H9 (cell line): ENCODE results near the gene SEMA3C. TPM values are rescaled to one million over a fixed set of nuclear protein-coding genes. Genes with fewer than 3 reads are reported as not detected.

Source experiments
- DNase-seq: peaks from one replicate; pipeline ENCODE4 v3.0.0-alpha.2; 2017
- H2AFZ ChIP-seq: one replicate; pipeline ENCODE4 v1.6.1; 2013; ENCODE audit warnings: mild to moderate bottlenecking, low read length, control low read depth, moderate library complexity
- H2AK5ac ChIP-seq: 2 replicates; pipeline ENCODE4 v1.6.1; 2013; ENCODE audit warnings: low read length, control low read depth, mixed read lengths; ENCODE audit not compliant: insufficient read length
- H2BK120ac ChIP-seq: one replicate; pipeline ENCODE4 v1.6.1; 2013; ENCODE audit warnings: low read depth, mild to moderate bottlenecking, low read length, control low read depth, inconsistent platforms; ENCODE audit not compliant: poor library complexity, severe bottlenecking
- H2BK12ac ChIP-seq: 2 replicates; pipeline ENCODE4 v1.6.1; 2013; ENCODE audit warnings: low read length, control low read depth, mixed read lengths, low read depth; ENCODE audit not compliant: insufficient read length
- H2BK15ac ChIP-seq: 2 replicates; pipeline ENCODE4 v1.6.1; 2013; ENCODE audit warnings: low read depth, low read length, control low read depth
- H2BK20ac ChIP-seq: one replicate; pipeline ENCODE4 v1.6.1; 2013; ENCODE audit warnings: low read depth, mild to moderate bottlenecking, low read length, control low read depth, inconsistent platforms; ENCODE audit not compliant: poor library complexity, severe bottlenecking
- H2BK5ac ChIP-seq: 2 replicates; pipeline ENCODE4 v1.6.1; 2013; ENCODE audit warnings: low read length, control low read depth, mixed read lengths; ENCODE audit not compliant: insufficient read length
- H3K14ac ChIP-seq: 2 replicates; pipeline ENCODE4 v1.6.1; 2013; ENCODE audit warnings: low read length, control low read depth; ENCODE audit not compliant: insufficient read depth
- H3K18ac ChIP-seq: 2 replicates; pipeline ENCODE4 v1.6.1; 2013; ENCODE audit warnings: low read depth, mild to moderate bottlenecking, mixed read lengths, low read length, control low read depth; ENCODE audit not compliant: insufficient read length
- H3K23ac ChIP-seq: 2 replicates; pipeline ENCODE4 v1.6.1; 2013; ENCODE audit warnings: low read length, control low read depth, mixed read lengths, low read depth; ENCODE audit not compliant: insufficient read length
- H3K23me2 ChIP-seq: 2 replicates; pipeline ENCODE4 v1.6.1; 2013; ENCODE audit warnings: low read depth, mild to moderate bottlenecking, mixed read lengths, low read length, control low read depth; ENCODE audit not compliant: insufficient read length, poor library complexity, severe bottlenecking
- H3K27ac ChIP-seq: 2 replicates; pipeline ENCODE4 v1.5.1; 2013; ENCODE audit warnings: low read length, control low read depth, mixed read lengths, low read depth; ENCODE audit not compliant: insufficient read length
- H3K27me3 ChIP-seq: 2 replicates; pipeline ENCODE4 v1.6.1; 2013; ENCODE audit warnings: low read length, control low read depth, inconsistent platforms; ENCODE audit not compliant: insufficient read depth
- H3K4ac ChIP-seq: 2 replicates; pipeline ENCODE4 v1.6.1; 2013; ENCODE audit warnings: low read depth, mild to moderate bottlenecking, control low read depth, inconsistent platforms, low read length, moderate library complexity
- H3K4me1 ChIP-seq: 2 replicates; pipeline ENCODE4 v1.6.1; 2013; ENCODE audit warnings: low read length, control low read depth, inconsistent platforms; ENCODE audit not compliant: insufficient read depth
- H3K4me2 ChIP-seq: 2 replicates; pipeline ENCODE4 v1.6.1; 2013; ENCODE audit warnings: low read length, control low read depth, mixed read lengths; ENCODE audit not compliant: insufficient read length, insufficient read depth
- H3K56ac ChIP-seq: 2 replicates; pipeline ENCODE4 v1.6.1; 2013; ENCODE audit warnings: low read depth, mild to moderate bottlenecking, mixed read lengths, low read length, control low read depth; ENCODE audit not compliant: insufficient read length
- H3K79me1 ChIP-seq: 2 replicates; pipeline ENCODE4 v1.6.1; 2013; ENCODE audit warnings: low read depth, mild to moderate bottlenecking, moderate library complexity, low read length, control low read depth, inconsistent platforms; ENCODE audit not compliant: insufficient read depth, poor library complexity, severe bottlenecking
- H3K79me2 ChIP-seq: 2 replicates; pipeline ENCODE4 v1.6.1; 2013; ENCODE audit warnings: low read length, control low read depth, inconsistent platforms; ENCODE audit not compliant: insufficient read depth
- H3K9ac ChIP-seq: 2 replicates; pipeline ENCODE4 v1.6.1; 2013; ENCODE audit warnings: low read length, control low read depth, mixed read lengths; ENCODE audit not compliant: insufficient read length; ENCODE audit errors: extremely low read depth
- H3K9me3 ChIP-seq: one replicate; pipeline ENCODE4 v1.6.1; 2013; ENCODE audit warnings: low read depth, low read length, inconsistent platforms; ENCODE audit not compliant: control insufficient read depth
- H3T11ph ChIP-seq: one replicate; pipeline ENCODE4 v1.6.1; 2013; ENCODE audit warnings: mild to moderate bottlenecking, low read length, control low read depth, inconsistent platforms
- H4K20me1 ChIP-seq: one replicate; pipeline ENCODE4 v1.6.1; 2013; ENCODE audit not compliant: control insufficient read depth, insufficient read length, insufficient read depth
- H4K5ac ChIP-seq: 2 replicates; pipeline ENCODE4 v1.6.1; 2013; ENCODE audit warnings: low read depth, mild to moderate bottlenecking, mixed read lengths, low read length, control low read depth; ENCODE audit not compliant: insufficient read length
- H4K8ac ChIP-seq: replicated peaks from 2 replicates; pipeline ENCODE4 v1.6.1; 2013; ENCODE audit warnings: low read length, control low read depth, mixed read lengths, low read depth; ENCODE audit not compliant: insufficient read length
- H4K91ac ChIP-seq: 2 replicates; pipeline ENCODE4 v1.6.1; 2013; ENCODE audit warnings: low read depth, mild to moderate bottlenecking, moderate library complexity, mixed read lengths, low read length, control low read depth; ENCODE audit not compliant: insufficient read length
- H3K27ac Mint-ChIP-seq, 3 experiments: 2 replicates in 2 of 3; 3 replicates in 1 of 3; pipeline ENCODE4 v1.8.0; 2020 to 2021; ENCODE audit warnings: mixed read lengths in 3 of 3, mild to moderate bottlenecking in 1 of 3, moderate library complexity in 1 of 3
- H3K27me3 Mint-ChIP-seq: 2 replicates; pipeline ENCODE4 v1.8.0; 2021; ENCODE audit warnings: low read depth, mild to moderate bottlenecking, moderate library complexity, mixed read lengths
- H3K36me3 Mint-ChIP-seq, 3 experiments: 2 replicates in 2 of 3; 3 replicates in 1 of 3; pipeline ENCODE4 v1.8.0; 2020 to 2021; ENCODE audit warnings: low read depth in 3 of 3, mixed read lengths in 3 of 3; ENCODE audit not compliant: insufficient read depth in 1 of 3
- H3K4me1 Mint-ChIP-seq, 2 experiments: 2 replicates each; pipeline ENCODE4 v1.8.0; 2020; ENCODE audit warnings: mixed read lengths in 2 of 2
- H3K4me3 Mint-ChIP-seq, 2 experiments: 2 replicates in 1 of 2; 3 replicates in 1 of 2; pipeline ENCODE4 v1.8.0; 2020 to 2021; ENCODE audit warnings: mild to moderate bottlenecking in 2 of 2, mixed read lengths in 2 of 2, moderate library complexity in 1 of 2
- H3K9me3 Mint-ChIP-seq, 2 experiments: 2 replicates in 1 of 2; 3 replicates in 1 of 2; pipeline ENCODE4 v1.8.0; 2020; ENCODE audit warnings: mild to moderate bottlenecking in 2 of 2, mixed read lengths in 2 of 2, moderate library complexity in 1 of 2
- CTCF ChIP-seq: fragments of 200-600 bp; sonication (generic); conservative IDR thresholded peaks from 3 replicates; pipeline ENCODE4 v1.8.0; 2021; ENCODE audit warnings: antibody characterized with exemption, mild to moderate bottlenecking
- WGBS: extraction: QIAGEN DNeasy Blood & Tissue Kit; methylation state at CpG from one replicate; pipeline ENCODE4 v1.1.7; 2013; ENCODE audit warnings: missing lambda C conversion rate, low lambda C conversion rate, mixed read lengths; ENCODE audit not compliant: insufficient read length; ENCODE audit errors: extremely low coverage; 5-methylcytosine and 5-hydroxymethylcytosine counted together
- total RNA-seq: library from RNA; stranded (reverse); gene quantifications from 2 replicates; pipeline ENCODE4 v1.2.1, GENCODE V29; 2021

The SEMA3C gene
- total RNA-seq, 1 experiment from 2014 or later, result 1.6 TPM

DNA sequence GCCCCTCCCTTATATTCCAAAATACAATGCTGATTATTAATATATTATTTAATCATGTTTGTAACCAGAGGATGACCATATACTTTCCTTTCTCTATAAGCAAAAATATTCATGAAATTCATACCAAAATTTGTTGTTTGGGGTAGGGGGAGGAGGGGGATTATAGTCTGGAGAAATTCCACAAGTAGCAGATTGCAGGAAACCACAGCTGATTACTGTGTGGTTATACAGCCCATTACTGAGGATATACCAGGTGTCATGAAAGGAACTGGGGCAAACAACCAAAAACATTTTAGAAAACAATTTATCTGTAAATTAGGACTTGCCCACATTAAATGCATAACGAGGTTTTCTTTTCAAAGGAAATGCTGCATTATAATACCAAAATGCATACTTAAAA, 50.3 kb downstream of the SEMA3C start:
- Histone ChIP-seq H3K9ac (no peak overlapping the region), H3K27me3 (no peaks in the 10 kb centered on the region), H3K79me1 (no peaks in the 10 kb centered on the region), H3K18ac (no peak overlapping the region), H4K5ac (no peak overlapping the region), H2BK12ac (no peak overlapping the region), H3K56ac (no peak overlapping the region), H2AK5ac (no peak overlapping the region), H2AFZ (no peak overlapping the region), H3K9me3 (no peaks in the 10 kb centered on the region), H3K79me2 (no peaks in the 10 kb centered on the region), H3K23me2 (no peaks in the 10 kb centered on the region), H3K4me1 (no peaks in the 10 kb centered on the region), H2BK120ac (no peak overlapping the region), H3K27ac (no peak overlapping the region), H3K14ac (no peak overlapping the region), H3T11ph (no peak overlapping the region), H2BK15ac (no peak overlapping the region), H2BK5ac (no peak overlapping the region), H4K91ac (no peak overlapping the region), H2BK20ac (no peak overlapping the region), H3K23ac (no peak overlapping the region), H4K8ac (no peak overlapping the region), H4K20me1 (no peaks in the 10 kb centered on the region), H3K4ac (no peak overlapping the region), H3K4me2 (no peak overlapping the region)
- Mint-ChIP-seq H3K36me3 (no peaks in the 10 kb centered on the region), H3K27me3 (no peaks in the 10 kb centered on the region; the same call in 1 of the 2 replicates), H3K27ac (no peak overlapping the region), H3K9me3 (no peaks in the 10 kb centered on the region), H3K4me3 (no peak overlapping the region), H3K4me1 (peaks cover 2 to 12% of the 10 kb centered on the region in 2 experiments)
- no CpG with 5 or more reads among the region's 1 CpG for WGBS
- DNase-seq, result no peak
- TF ChIP-seq CTCF, result no peak
